CD4-positive, alpha-beta T cell (primary cell): ENCODE data around the gene CINP. TPM values are rescaled to one million over a fixed set of nuclear protein-coding genes. Genes with fewer than 3 reads are reported as not detected.
"Not testable (repeated sequence)": the region's sequence is repeated elsewhere in the genome, so short reads cannot be mapped to it uniquely, and the experiment has no call there.

Experiments used
- ATAC-seq: fragments of 200-7000 bp; cut with Tn5 transposase; one replicate; pipeline ENCODE4 v1.10.0; 2022; ENCODE audit warnings: mild to moderate bottlenecking; ENCODE audit not compliant: poor library complexity
- CTCF ChIA-PET: fragments of 350-600 bp; sonication (Branson Sonifier 250); formaldehyde crosslinking; loops from one replicate; lab custom pipeline; 2021; ENCODE audit warnings: antibody characterized with exemption, inconsistent platforms; lab: Charles Lee
- POLR2A ChIA-PET: fragments of 350-600 bp; sonication (Branson Sonifier 250); formaldehyde crosslinking; loops from one replicate; lab custom pipeline; 2021; ENCODE audit warnings: antibody characterized with exemption, inconsistent platforms; lab: Charles Lee
- DNase-seq, 14 experiments: peaks; one replicate each; pipeline ENCODE4 v3.0.0-alpha.2; 2013 to 2020; ENCODE audit warnings: mixed read lengths in 2 of 14
- H3K27ac ChIP-seq, 2 donors: one replicate each; pipeline versions ENCODE4 v1.5.1 to v1.7.0; 2013; ENCODE audit warnings: low read length in 2 of 2, low read depth in 1 of 2, mild to moderate bottlenecking in 1 of 2
- H3K27me3 ChIP-seq, 2 experiments: 1 replicate in 1 of 2; 2 replicates in 1 of 2; pipeline versions ENCODE4 v1.6.1 to v1.7.0; 2013; ENCODE audit warnings: low read length in 2 of 2, control low read depth in 1 of 2, mild to moderate bottlenecking in 1 of 2, moderate library complexity in 1 of 2; ENCODE audit not compliant: insufficient read depth in 2 of 2, control insufficient read depth in 1 of 2
- H3K36me3 ChIP-seq: one replicate; pipeline ENCODE4 v1.6.1; 2013; ENCODE audit warnings: low read length, control low read depth; ENCODE audit not compliant: insufficient read depth
- H3K4me1 ChIP-seq: one replicate; pipeline ENCODE4 v1.6.1; 2013; ENCODE audit warnings: low read length, control low read depth; ENCODE audit not compliant: insufficient read depth
- H3K4me3 ChIP-seq: one replicate; pipeline ENCODE4 v1.5.1; 2013; ENCODE audit warnings: mild to moderate bottlenecking, low read length, moderate library complexity
- H3K9me3 ChIP-seq, 2 experiments: 1 replicate in 1 of 2; 2 replicates in 1 of 2; pipeline versions ENCODE4 v1.6.1 to v1.7.0; 2013; ENCODE audit warnings: low read length in 2 of 2, mild to moderate bottlenecking in 2 of 2, control low read depth in 1 of 2, moderate library complexity in 1 of 2; ENCODE audit not compliant: control insufficient read depth in 1 of 2, insufficient read depth in 1 of 2
- H3K27ac Mint-ChIP-seq: one replicate; pipeline ENCODE4 v1.8.0; 2020; ENCODE audit warnings: mixed read lengths
- H3K27me3 Mint-ChIP-seq: one replicate; pipeline ENCODE4 v1.8.0; 2021; ENCODE audit warnings: mixed read lengths
- H3K36me3 Mint-ChIP-seq: one replicate; pipeline ENCODE4 v1.8.0; 2021; ENCODE audit warnings: low read depth, mixed read lengths
- H3K4me1 Mint-ChIP-seq: one replicate; pipeline ENCODE4 v1.8.0; 2021; ENCODE audit warnings: low read depth, mixed read lengths
- H3K4me3 Mint-ChIP-seq: one replicate; pipeline ENCODE4 v1.8.0; 2020; ENCODE audit warnings: mild to moderate bottlenecking, mixed read lengths
- H3K9me3 Mint-ChIP-seq: one replicate; pipeline ENCODE4 v1.8.0; 2020; ENCODE audit warnings: mixed read lengths
- intact Hi-C, 2 experiments: fragments of 100-400 bp; cut with DNase I in 1 of 2; cut with micrococcal nuclease in 1 of 2; formaldehyde crosslinking; loops; one replicate each; pipeline versions ENCODE4 v1.15.1 to v1.9.0; 2023 to 2025; cut with DNase I, micrococcal nuclease
- total RNA-seq, 174 experiments: library from RNA in 2 of 174; stranded (reverse) in 2 of 174; gene quantifications; one replicate each; pipeline ENCODE4 v1.2.3 and lab custom pipeline; 2021 to 2026
- TF ChIP-seq, protein P1 (sequence below): fragments of 200-600 bp; IDR thresholded peaks from one replicate; pipeline ENCODE4 v1.8.0; 2022; ENCODE audit warnings: antibody characterized with exemption, mild to moderate bottlenecking

The CINP gene
- total RNA-seq, 2 experiments from 2014 or later = 12.6 to 14.5 TPM

DNA sequence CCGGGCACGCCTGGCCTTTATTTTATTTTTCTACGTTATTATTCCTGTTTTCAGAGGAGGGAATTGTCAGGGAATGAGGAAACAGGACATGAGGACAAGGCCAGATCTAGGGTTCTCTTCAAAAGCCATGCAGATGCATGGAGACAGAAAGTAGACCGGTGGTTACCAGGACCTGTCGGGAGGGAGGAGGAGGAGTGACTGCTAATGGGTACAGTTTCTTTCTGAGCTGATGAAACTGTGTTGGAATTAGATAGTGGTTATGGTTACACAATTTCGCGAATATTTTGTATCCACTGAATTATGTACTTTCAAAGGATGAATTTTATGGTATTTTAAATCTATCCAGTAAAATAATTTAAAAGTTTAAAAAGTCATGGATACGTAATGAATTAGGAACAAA lies 31.9 kb downstream of the CINP start:
- no peak for DNase-seq
- Mint-ChIP-seq H3K4me1 (peaks cover 5% of the 10 kb centered on the region), H3K27me3 (no peaks in the 10 kb centered on the region), H3K36me3 (peaks cover 40% of the 10 kb centered on the region), H3K9me3 (no peaks in the 10 kb centered on the region), H3K4me3 (no peak overlapping the region), H3K27ac (no peak overlapping the region)
- no peaks in the 10 kb centered on the region for H3K4me1 ChIP-seq
- no peak overlapping the region for H3K4me3 ChIP-seq
- no peaks in the 10 kb centered on the region for H3K27me3 ChIP-seq
- ChIA-PET POLR2A (interaction anchor here (1.0 kb wide), 2 partner anchors 11 to 14 kb away, joined by 3 read pairs; no protein-coding TSS in a partner anchor), CTCF (interaction anchor here (0.7 kb wide), 1 partner anchor 234 kb away, joined by 3 read pairs; no protein-coding TSS in a partner anchor)
- no peak overlapping the region for H3K27ac ChIP-seq
- intact Hi-C loops = no loop called here
- peaks cover 29% of the 10 kb centered on the region for H3K36me3 ChIP-seq
- H3K9me3 ChIP-seq = no peaks in the 10 kb centered on the region
- TF ChIP-seq, protein P1, sequence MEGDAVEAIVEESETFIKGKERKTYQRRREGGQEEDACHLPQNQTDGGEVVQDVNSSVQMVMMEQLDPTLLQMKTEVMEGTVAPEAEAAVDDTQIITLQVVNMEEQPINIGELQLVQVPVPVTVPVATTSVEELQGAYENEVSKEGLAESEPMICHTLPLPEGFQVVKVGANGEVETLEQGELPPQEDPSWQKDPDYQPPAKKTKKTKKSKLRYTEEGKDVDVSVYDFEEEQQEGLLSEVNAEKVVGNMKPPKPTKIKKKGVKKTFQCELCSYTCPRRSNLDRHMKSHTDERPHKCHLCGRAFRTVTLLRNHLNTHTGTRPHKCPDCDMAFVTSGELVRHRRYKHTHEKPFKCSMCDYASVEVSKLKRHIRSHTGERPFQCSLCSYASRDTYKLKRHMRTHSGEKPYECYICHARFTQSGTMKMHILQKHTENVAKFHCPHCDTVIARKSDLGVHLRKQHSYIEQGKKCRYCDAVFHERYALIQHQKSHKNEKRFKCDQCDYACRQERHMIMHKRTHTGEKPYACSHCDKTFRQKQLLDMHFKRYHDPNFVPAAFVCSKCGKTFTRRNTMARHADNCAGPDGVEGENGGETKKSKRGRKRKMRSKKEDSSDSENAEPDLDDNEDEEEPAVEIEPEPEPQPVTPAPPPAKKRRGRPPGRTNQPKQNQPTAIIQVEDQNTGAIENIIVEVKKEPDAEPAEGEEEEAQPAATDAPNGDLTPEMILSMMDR = no peak
- no peak for ATAC-seq

DNA sequence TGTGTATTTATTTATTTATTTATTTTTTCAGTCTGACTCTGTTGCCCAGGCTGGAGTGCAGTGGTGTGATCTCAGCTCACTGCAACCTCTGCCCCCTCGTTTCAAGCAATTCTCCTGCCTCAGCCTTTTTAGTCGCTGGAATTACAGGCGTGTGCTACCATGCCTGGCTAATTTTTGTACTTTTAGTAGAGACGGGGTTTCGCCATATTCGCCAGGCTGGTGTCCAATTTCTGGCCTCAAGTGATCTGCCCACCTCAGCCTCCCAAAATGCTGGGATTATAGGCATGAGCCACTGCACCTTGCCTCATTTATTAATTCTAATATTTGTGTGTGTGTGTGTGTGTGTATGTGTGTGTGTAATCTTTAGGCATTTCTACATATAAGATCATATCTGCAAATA lies 33.3 kb downstream of the CINP start:
- not testable (repeated sequence) for H3K4me1 ChIP-seq, H3K4me3 ChIP-seq, H3K4me3 Mint-ChIP-seq, H3K4me1 Mint-ChIP-seq, H3K27me3 Mint-ChIP-seq, H3K27ac ChIP-seq, ATAC-seq, H3K9me3 Mint-ChIP-seq, H3K9me3 ChIP-seq, H3K27ac Mint-ChIP-seq, H3K27me3 ChIP-seq, DNase-seq
- peaks cover 19% of the 10 kb centered on the region for H3K36me3 ChIP-seq
- H3K36me3 Mint-ChIP-seq = peaks cover 33% of the 10 kb centered on the region
- ChIA-PET POLR2A (interaction anchor here (0.6 kb wide), 1 partner anchor 362 kb away, joined by 3 read pairs; no protein-coding TSS in a partner anchor), CTCF (interaction anchor here (1.0 kb wide), 1 partner anchor 13 kb away, joined by 3 read pairs; no protein-coding TSS in a partner anchor)
- intact Hi-C loops = loop anchor here in 1 of 2 experiments (2.0 kb wide), 1 partner anchor 27 kb away; no protein-coding TSS in a partner anchor

DNA sequence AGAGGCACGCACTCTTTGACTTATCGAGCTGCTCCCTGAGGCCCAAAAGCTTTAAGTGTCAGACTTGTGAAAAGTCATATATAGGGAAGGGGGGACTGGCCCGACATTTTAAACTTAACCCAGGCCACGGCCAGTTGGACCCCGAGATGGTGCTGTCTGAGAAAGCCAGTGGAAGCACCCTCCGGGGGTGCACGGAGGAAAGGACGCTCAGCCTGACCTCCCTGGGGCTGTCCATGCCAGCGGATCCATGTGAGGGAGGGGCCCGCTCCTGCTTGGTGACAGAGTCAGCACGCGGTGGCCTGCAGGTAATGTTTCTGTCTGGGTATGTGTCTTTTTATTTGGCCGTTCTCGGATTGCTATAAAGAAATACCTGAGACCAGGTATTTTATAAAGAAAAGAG lies 36.1 kb downstream of the CINP start:
- Histone ChIP-seq H3K36me3 (peaks cover 4% of the 10 kb centered on the region), H3K4me1 (no peaks in the 10 kb centered on the region), H3K4me3 (no peak overlapping the region), H3K27ac (no peak overlapping the region), H3K27me3 (no peaks in the 10 kb centered on the region), H3K9me3 (no peaks in the 10 kb centered on the region)
- intact Hi-C loops = no loop called here
- ATAC-seq = no peak
- Mint-ChIP-seq H3K27ac (no peak overlapping the region), H3K36me3 (peaks cover 15% of the 10 kb centered on the region), H3K9me3 (no peaks in the 10 kb centered on the region), H3K27me3 (no peaks in the 10 kb centered on the region), H3K4me3 (no peak overlapping the region), H3K4me1 (peaks cover 5% of the 10 kb centered on the region)
- POLR2A ChIA-PET = no interaction called here
- CTCF ChIA-PET = interaction anchor here (1.9 kb wide), 1 partner anchor 9 kb away, joined by 5 read pairs; no protein-coding TSS in a partner anchor
- no peak for DNase-seq
- TF ChIP-seq, protein P1 = no peak
